ENCODE data around the gene COL19A1. TPM values are rescaled to one million over a fixed set of nuclear protein-coding genes. Genes with fewer than 3 reads are reported as not detected.

Gene COL19A1
- total RNA-seq, 1 experiment from 2014 or later, result not detected

DNA sequence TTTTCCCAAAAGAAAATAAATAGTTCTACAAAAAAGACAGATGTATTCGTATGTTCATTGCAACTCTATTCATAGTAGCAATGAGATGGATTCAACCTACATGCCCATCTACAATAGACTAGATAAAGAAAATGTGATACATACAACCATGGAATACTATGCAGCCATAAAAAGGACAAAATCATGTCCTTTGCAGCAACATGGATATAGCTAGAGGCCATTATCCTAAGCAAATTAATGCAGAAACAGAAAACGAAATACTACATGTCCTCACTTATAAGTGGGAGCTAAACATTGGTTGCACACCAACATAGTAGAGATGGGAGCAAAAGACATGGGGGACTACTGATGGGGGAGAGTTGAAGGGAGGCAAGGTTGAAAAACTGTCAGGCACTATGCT lies 278.8 kb downstream of the COL19A1 start:
- no peaks in the 10 kb centered on the region for H3K4me1 Mint-ChIP-seq (ENCODE audit: insufficient read depth, unreplicated experiment)
- no peaks in the 10 kb centered on the region for H3K9me3 Mint-ChIP-seq (ENCODE audit: unreplicated experiment)
- H3K27ac Mint-ChIP-seq (ENCODE audit: low read depth, unreplicated experiment), result no peak overlapping the region
- no peaks in the 10 kb centered on the region for H3K36me3 Mint-ChIP-seq (ENCODE audit: insufficient read depth, unreplicated experiment)
- intact Hi-C loops (cut with micrococcal nuclease), result no loop called here
- no TSS peak for BruUV-seq (replicated peaks)
- H3K4me3 Mint-ChIP-seq (ENCODE audit: unreplicated experiment), result no peak overlapping the region
- CTCF ChIA-PET, result no interaction called here
- POLR2A ChIA-PET, result no interaction called here
- no peak for DNase-seq (ENCODE audit: unreplicated experiment)
- TF ChIP-seq, protein P1, sequence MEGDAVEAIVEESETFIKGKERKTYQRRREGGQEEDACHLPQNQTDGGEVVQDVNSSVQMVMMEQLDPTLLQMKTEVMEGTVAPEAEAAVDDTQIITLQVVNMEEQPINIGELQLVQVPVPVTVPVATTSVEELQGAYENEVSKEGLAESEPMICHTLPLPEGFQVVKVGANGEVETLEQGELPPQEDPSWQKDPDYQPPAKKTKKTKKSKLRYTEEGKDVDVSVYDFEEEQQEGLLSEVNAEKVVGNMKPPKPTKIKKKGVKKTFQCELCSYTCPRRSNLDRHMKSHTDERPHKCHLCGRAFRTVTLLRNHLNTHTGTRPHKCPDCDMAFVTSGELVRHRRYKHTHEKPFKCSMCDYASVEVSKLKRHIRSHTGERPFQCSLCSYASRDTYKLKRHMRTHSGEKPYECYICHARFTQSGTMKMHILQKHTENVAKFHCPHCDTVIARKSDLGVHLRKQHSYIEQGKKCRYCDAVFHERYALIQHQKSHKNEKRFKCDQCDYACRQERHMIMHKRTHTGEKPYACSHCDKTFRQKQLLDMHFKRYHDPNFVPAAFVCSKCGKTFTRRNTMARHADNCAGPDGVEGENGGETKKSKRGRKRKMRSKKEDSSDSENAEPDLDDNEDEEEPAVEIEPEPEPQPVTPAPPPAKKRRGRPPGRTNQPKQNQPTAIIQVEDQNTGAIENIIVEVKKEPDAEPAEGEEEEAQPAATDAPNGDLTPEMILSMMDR (IDR thresholded peaks at IDR 0.05; ENCODE audit: unreplicated experiment), result no peak
- H3K27me3 Mint-ChIP-seq (ENCODE audit: insufficient read depth, unreplicated experiment), result peaks cover 70% of the 10 kb centered on the region

DNA sequence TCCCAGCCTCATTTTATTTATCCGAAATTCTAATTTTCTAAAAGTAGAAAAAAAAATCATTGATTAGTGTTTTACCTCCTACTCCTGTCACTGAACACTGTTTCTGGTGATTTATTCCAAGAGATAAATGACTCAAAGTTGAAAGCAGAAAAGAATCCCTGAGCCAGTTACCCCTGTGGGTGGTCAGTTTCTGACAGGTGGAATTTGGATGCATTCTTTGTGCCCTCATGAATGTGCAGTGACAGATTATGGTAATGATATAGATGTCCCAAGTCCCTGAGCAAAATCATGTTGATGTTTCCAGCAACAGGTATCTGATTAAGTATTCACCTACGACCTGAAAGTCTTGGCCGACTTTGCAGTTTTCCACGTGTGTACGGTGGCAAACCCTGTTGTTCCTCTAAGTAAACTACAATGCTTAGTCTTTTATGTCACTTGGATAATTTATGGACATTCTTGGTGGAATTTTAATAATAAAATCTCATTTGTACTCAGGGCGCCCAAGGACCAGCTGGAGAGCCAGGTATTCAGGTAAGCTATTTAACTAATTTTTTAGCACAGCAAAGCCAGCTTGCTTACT lies 282.9 kb downstream of the COL19A1 start:
- Mint-ChIP-seq H3K36me3 (ENCODE audit: insufficient read depth, unreplicated experiment) (no peaks in the 10 kb centered on the region), H3K9me3 (ENCODE audit: unreplicated experiment) (no peaks in the 10 kb centered on the region), H3K4me1 (ENCODE audit: insufficient read depth, unreplicated experiment) (no peaks in the 10 kb centered on the region), H3K27me3 (ENCODE audit: insufficient read depth, unreplicated experiment) (peaks cover 75% of the 10 kb centered on the region), H3K4me3 (ENCODE audit: unreplicated experiment) (no peak overlapping the region), H3K27ac (ENCODE audit: low read depth, unreplicated experiment) (no peak overlapping the region)
- ChIA-PET POLR2A (no interaction called here), CTCF (no interaction called here)
- intact Hi-C loops (cut with micrococcal nuclease), result no loop called here
- TF ChIP-seq, protein P1 (IDR thresholded peaks at IDR 0.05; ENCODE audit: unreplicated experiment), result no peak
- BruUV-seq (replicated peaks), result no TSS peak
- no peak for DNase-seq (ENCODE audit: unreplicated experiment)

- Mint-ChIP-seq H3K36me3 (ENCODE audit: insufficient read depth, unreplicated experiment) (no peaks in the 10 kb centered on the region), H3K4me1 (ENCODE audit: insufficient read depth, unreplicated experiment) (no peaks in the 10 kb centered on the region), H3K4me3 (ENCODE audit: unreplicated experiment) (no peak overlapping the region), H3K27ac (ENCODE audit: low read depth, unreplicated experiment) (no peak overlapping the region), H3K27me3 (ENCODE audit: insufficient read depth, unreplicated experiment) (peaks cover 75% of the 10 kb centered on the region), H3K9me3 (ENCODE audit: unreplicated experiment) (no peaks in the 10 kb centered on the region)
- intact Hi-C loops (cut with micrococcal nuclease), result no loop called here
- ChIA-PET CTCF (no interaction called here), POLR2A (no interaction called here)
- TF ChIP-seq, protein P1 (IDR thresholded peaks at IDR 0.05; ENCODE audit: unreplicated experiment), result no peak
- no TSS peak for BruUV-seq (replicated peaks)
- DNase-seq (ENCODE audit: unreplicated experiment), result no peak
Observed at GRCh38 chr6:70150521-70150920, 284.2 kb downstream of the COL19A1 start.

GRCh38 chr6:70151616-70152015 lies 285.3 kb downstream of the COL19A1 start:
- no peak overlapping the region for H3K4me3 Mint-ChIP-seq (ENCODE audit: unreplicated experiment)
- BruUV-seq (replicated peaks), result no TSS peak
- H3K9me3 Mint-ChIP-seq (ENCODE audit: unreplicated experiment), result no peaks in the 10 kb centered on the region
- DNase-seq (ENCODE audit: unreplicated experiment), result no peak
- H3K4me1 Mint-ChIP-seq (ENCODE audit: insufficient read depth, unreplicated experiment), result no peaks in the 10 kb centered on the region
- peaks cover 79% of the 10 kb centered on the region for H3K27me3 Mint-ChIP-seq (ENCODE audit: insufficient read depth, unreplicated experiment)
- H3K36me3 Mint-ChIP-seq (ENCODE audit: insufficient read depth, unreplicated experiment), result no peaks in the 10 kb centered on the region
- TF ChIP-seq, protein P1 (IDR thresholded peaks at IDR 0.05; ENCODE audit: unreplicated experiment), result no peak
- CTCF ChIA-PET, result no interaction called here
- intact Hi-C loops (cut with micrococcal nuclease), result no loop called here
- POLR2A ChIA-PET, result no interaction called here
- H3K27ac Mint-ChIP-seq (ENCODE audit: low read depth, unreplicated experiment), result no peak overlapping the region
